ENCODE measurements around the gene NAV2.

DNA sequence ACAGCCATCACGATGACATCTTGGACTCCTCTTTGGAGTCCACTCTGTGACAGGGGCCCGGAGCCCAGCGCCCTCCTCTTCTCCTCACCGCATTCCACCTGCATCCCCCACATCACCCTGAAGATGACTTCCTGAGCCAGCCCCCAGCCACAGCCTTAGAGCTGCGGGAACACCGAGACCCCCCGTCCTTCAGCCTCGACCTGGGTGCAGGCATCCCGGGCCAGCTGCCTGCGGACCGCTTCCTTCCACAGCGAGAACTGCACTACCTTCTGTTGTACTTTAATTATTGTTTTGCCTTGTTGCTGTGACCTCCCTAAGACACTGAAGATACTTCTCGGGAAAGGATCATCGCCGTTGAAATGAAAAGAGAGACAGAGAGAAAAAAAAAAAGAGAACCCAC lies 405.6 kb downstream of the NAV2 start:
- TF ChIP-seq, protein P1, sequence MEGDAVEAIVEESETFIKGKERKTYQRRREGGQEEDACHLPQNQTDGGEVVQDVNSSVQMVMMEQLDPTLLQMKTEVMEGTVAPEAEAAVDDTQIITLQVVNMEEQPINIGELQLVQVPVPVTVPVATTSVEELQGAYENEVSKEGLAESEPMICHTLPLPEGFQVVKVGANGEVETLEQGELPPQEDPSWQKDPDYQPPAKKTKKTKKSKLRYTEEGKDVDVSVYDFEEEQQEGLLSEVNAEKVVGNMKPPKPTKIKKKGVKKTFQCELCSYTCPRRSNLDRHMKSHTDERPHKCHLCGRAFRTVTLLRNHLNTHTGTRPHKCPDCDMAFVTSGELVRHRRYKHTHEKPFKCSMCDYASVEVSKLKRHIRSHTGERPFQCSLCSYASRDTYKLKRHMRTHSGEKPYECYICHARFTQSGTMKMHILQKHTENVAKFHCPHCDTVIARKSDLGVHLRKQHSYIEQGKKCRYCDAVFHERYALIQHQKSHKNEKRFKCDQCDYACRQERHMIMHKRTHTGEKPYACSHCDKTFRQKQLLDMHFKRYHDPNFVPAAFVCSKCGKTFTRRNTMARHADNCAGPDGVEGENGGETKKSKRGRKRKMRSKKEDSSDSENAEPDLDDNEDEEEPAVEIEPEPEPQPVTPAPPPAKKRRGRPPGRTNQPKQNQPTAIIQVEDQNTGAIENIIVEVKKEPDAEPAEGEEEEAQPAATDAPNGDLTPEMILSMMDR (IDR thresholded peaks at IDR 0.05; ENCODE audit: borderline replicate concordance, extremely low read depth, low read length, poor library complexity, severe bottlenecking): no peak
- no peak for TF ChIP-seq EZH2 (IDR thresholded peaks at IDR 0.05; ENCODE audit: borderline replicate concordance, low read depth, low read length, severe bottlenecking)

Data from DND-41 (cell line).